GM10248 (cell line): ENCODE data around the gene D2HGDH.
"Not testable (repeated sequence)": the region's sequence is repeated elsewhere in the genome, so short reads cannot be mapped to it uniquely, and the experiment has no call there.

Source experiments
- CTCF ChIA-PET: fragments of 300-600 bp; sonication (Branson Sonifier 250); formaldehyde crosslinking; extraction: SDS; loops from one replicate; lab custom pipeline; 2021; ENCODE audit warnings: antibody characterized with exemption; lab: Yijun Ruan, JAX
- POLR2A ChIA-PET: fragments of 350-650 bp; sonication (Branson Sonifier 250); formaldehyde crosslinking; extraction: SDS; loops from one replicate; lab custom pipeline; 2020; ENCODE audit warnings: antibody characterized with exemption; lab: Yijun Ruan, JAX
- DNase-seq: peaks from one replicate; pipeline ENCODE4 v3.0.0; 2012; ENCODE audit errors: extremely low spot score
- CTCF ChIP-seq: IDR thresholded peaks from 2 replicates; pipeline ENCODE4 v1.5.1; 2012; ENCODE audit warnings: mild to moderate bottlenecking, low read depth; ENCODE audit errors: extremely low read depth, missing control alignments, control extremely low read depth

D2HGDH gene

DNA sequence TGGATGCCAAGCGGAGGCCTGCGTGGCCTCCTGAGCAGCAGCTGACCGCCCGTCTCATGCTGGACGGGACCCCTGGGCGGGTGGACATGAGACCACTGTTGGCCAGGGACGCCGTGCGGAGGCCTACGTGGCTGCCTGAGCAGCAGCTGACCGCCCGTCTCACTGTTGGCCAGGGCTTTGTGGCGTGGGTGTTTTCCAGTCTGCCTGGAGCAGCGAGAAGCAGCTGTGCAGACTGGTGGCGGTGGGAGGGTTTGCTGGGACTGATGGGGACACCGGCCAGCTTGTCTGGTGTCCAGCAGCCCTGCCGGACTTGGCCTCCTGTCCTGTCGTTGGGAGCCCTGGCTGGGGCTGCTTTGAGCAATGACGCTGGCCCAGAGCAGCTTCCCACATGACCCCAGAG lies 5.8 kb upstream of the D2HGDH start:
- ChIA-PET CTCF (interaction anchor here (1.1 to 1.3 kb wide), 3 partner anchors 16 to 877 kb away, joined by 3 to 6 read pairs (median 3); partner anchors contain the start of gene ING5), POLR2A (no interaction called here)
- DNase-seq = no peak
- TF ChIP-seq CTCF = no peak

GRCh38 chr2:241729868-241730267 lies 4.6 kb upstream of the D2HGDH start:
- no peak for DNase-seq
- ChIA-PET POLR2A (no interaction called here), CTCF (interaction anchor here (0.7 to 5.4 kb wide), 3 partner anchors 10 to 42 kb away, joined by 3 to 39 read pairs (median 13); partner anchors contain the start of genes DTYMK and ING5)
- no peak for TF ChIP-seq CTCF

DNA sequence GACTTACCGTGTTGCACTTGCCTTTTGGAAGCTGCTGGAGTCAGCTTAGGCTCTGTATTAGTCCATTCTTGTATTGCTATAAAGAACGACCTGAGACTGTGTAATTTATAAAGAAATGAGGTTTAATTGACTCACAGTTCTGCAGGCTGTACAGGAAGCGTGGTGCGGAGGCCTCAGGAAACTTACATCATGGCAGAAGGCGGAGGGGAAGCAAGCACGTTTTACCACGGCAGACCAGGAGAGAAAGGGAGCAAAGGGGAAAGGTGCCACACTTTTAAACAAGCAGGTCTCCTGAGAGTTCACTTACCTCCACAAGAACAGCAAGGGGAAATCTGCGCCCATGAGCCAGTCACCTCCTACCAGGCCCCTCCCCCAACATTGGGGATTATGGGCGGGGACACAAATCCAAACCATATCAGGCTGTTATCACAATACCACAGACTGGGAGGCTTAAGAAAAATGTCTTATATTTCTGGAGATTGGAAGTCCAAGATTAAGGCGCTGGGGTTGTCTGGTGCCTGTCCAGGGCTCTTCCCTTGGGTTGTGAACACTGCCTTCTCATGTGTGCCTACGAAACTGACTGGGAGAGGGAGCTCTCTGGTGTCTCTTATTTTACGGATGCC lies 3.6 kb upstream of the D2HGDH start:
- TF ChIP-seq CTCF = no peak
- POLR2A ChIA-PET = no interaction called here
- CTCF ChIA-PET = interaction anchor here (0.7 to 5.4 kb wide), 11 partner anchors 9 to 148 kb away, joined by 3 to 39 read pairs (median 5); partner anchors contain the start of genes DTYMK and ING5
- no peak for DNase-seq

- CTCF ChIA-PET = interaction anchor here (1.6 to 5.4 kb wide), 7 partner anchors 14 to 146 kb away, joined by 5 to 39 read pairs (median 8); partner anchors contain the start of genes DTYMK and ING5
- POLR2A ChIA-PET, DNase-seq: not testable (repeated sequence)
- TF ChIP-seq CTCF = peak; percentile 61
Observed at GRCh38 chr2:241732513-241733186, 1.8 kb upstream of the D2HGDH start.

DNA sequence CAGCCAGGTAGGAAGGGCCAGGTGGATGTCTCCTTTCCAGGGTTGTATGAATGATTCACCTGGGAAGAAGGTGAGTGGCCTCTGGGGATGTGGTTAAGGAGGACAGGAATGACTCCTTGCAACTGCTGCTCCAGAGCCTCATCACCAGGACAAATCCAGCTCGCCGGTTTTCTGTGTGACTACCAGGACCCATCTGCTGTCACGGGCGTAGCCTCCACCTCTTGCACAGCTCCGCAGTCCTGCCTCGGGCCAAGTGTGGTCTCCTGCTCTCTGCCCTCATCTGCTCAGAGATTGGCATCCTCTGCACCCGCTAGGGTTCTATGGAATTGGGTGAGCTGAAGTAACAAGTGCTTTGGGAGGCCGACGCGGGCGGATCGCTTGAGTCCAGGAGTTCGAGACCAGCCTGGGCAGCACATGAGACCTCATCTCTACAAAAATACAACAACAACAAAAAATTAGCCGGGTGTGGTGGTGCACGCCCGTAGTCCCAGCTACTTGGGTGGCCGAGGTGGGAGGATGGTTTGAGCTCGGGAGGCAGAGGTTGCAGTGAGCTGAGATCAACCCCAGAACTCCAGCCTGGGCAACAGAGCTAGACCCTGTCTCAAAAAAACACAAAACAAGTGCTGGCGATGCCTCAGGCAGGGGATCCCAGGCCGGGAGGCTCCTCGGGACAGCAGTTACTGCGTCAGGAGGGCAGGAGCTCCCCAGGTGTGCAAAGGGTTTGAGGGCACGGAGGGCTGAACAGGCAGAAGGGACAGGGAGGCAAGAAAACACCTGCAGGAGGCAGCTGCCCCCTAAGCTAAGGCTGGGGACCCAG lies 831 bp upstream of the D2HGDH start:
- POLR2A ChIA-PET = interaction anchor here (1.8 kb wide), 1 partner anchor 9 kb away, joined by 5 read pairs; no protein-coding TSS in a partner anchor
- no peak for DNase-seq
- CTCF ChIA-PET = interaction anchor here (0.8 to 5.4 kb wide), 10 partner anchors 8 to 882 kb away, joined by 3 to 39 read pairs (median 3); partner anchors contain the start of gene ING5
- TF ChIP-seq CTCF = no peak

- DNase-seq = no peak
- ChIA-PET CTCF (interaction anchor here (0.8 to 5.4 kb wide), 10 partner anchors 8 to 883 kb away, joined by 3 to 39 read pairs (median 3); partner anchors contain the start of gene ING5), POLR2A (interaction anchor here (0.8 to 1.8 kb wide), 2 partner anchors 9 to 32 kb away, joined by 3 to 5 read pairs; partner anchors contain the start of gene ING5)
- no peak for TF ChIP-seq CTCF
Observed at GRCh38 chr2:241734208-241734466, 293 bp upstream of the D2HGDH start.
